GM19372 (cell line): ENCODE data around the gene GIGYF2.

Experiments
- ATAC-seq: cut with Tn5 transposase; IDR thresholded peaks from one replicate; pipeline ENCODE4 v1.9.1; 2021; ENCODE audit warnings: mild to moderate bottlenecking, low read depth, moderate library complexity; ENCODE audit not compliant: unreplicated experiment

GIGYF2 gene

DNA sequence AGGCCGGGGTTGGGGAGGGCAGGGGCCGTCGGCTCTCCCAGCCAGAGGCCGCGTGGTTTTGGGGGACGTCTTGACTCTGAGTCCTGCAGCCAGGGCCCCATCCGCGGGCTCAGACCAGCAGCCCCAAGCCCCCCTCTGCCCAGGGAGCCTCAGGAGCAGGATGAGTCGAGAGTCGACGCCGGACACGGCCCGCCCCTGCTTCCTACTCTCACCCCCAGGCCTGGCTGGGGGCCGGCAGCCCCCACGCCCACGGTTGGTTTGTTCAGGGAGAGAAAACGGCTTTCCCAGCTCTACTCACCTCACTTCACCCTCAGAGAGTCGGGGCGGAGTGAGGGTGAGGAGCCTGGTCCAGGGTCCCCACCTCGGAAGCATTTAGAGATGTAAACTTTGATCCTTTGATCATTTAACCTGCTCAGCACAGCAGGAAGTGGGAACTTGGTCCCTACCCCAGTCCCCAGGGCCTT lies 179.9 kb downstream of the GIGYF2 start:
- no peak for ATAC-seq

GRCh38 chr2:232877940-232878511 lies 180.9 kb downstream of the GIGYF2 start:
- ATAC-seq = no peak

GRCh38 chr2:232878855-232879617 lies 181.9 kb downstream of the GIGYF2 start:
- no peak for ATAC-seq

GRCh38 chr2:232879618-232880494 lies 182.7 kb downstream of the GIGYF2 start:
- no peak for ATAC-seq

GRCh38 chr2:232880764-232881351 lies 183.7 kb downstream of the GIGYF2 start:
- ATAC-seq = no peak

GRCh38 chr2:232882085-232882484 lies 185.0 kb downstream of the GIGYF2 start:
- ATAC-seq = no peak

DNA sequence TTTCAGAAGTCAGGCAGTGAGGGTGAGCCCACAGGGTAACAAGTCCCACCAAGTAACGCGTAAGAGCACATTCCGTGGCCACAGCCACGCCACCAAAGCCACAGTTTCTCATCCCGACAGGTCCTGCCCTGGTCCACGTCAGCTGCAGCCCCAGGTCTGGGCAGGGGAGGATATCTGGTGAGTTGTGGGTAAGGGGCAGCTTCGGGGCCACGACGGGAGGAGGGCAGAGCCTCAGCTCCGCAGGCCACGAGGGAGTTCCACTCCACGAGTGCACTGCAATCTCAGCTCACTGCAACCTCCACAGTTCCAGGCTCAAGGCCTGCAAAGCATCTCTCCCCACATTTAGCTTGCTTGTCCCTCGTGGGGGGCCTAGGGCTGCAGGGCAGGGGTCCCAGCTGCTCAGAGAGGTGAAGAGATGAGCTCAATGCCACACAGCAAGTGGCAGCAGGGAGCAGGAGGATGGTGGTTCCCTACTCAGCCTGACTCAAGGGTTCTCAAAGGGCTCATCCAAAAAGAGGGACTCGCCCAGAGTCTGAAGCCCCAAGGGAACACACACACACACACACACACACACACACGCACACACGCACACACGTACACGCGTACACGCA lies 185.5 kb downstream of the GIGYF2 start:
- no peak for ATAC-seq

DNA sequence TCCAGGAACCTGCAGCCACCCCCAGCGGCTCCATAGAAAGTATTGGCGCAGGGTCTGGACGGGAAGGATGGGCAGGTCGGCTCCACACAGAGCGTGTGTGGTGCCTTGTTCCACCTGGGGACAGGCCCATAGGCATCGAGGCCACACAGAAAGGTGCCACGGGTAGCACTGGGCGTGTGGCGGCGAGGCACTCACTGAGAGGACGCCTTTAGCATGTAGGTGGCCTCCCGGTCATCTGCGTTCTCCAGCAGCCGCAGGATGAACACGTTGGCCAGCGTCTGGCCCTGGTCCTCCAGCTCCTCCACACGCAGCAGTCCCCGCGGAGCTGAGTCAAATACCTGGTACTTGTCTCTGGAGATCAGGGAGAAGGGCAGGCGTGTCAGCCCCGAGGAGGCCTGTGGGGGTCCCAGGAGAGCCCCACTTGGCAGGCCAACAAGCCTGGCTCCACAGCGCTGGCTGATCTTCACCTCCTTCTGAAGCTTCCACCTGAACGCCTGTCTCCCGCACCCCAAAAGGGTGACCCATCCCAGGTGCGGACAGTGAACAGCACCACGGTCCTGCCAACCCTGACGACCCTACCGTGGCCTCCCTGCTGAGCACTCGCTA lies 186.1 kb downstream of the GIGYF2 start:
- ATAC-seq = no peak

- ATAC-seq = no peak
Observed at GRCh38 chr2:232884001-232884421, 186.9 kb downstream of the GIGYF2 start.

- ATAC-seq = no peak
Observed at GRCh38 chr2:232884549-232885263, 187.6 kb downstream of the GIGYF2 start.

GRCh38 chr2:232885264-232885961 lies 188.3 kb downstream of the GIGYF2 start:
- ATAC-seq = no peak

GRCh38 chr2:232886176-232886575 lies 189.0 kb downstream of the GIGYF2 start:
- ATAC-seq = no peak

- no peak for ATAC-seq
Observed at GRCh38 chr2:232886632-232887031, 189.5 kb downstream of the GIGYF2 start.

- no peak for ATAC-seq
Observed at GRCh38 chr2:232887171-232887850, 190.2 kb downstream of the GIGYF2 start.

GRCh38 chr2:232888099-232888836 lies 191.1 kb downstream of the GIGYF2 start:
- no peak for ATAC-seq

DNA sequence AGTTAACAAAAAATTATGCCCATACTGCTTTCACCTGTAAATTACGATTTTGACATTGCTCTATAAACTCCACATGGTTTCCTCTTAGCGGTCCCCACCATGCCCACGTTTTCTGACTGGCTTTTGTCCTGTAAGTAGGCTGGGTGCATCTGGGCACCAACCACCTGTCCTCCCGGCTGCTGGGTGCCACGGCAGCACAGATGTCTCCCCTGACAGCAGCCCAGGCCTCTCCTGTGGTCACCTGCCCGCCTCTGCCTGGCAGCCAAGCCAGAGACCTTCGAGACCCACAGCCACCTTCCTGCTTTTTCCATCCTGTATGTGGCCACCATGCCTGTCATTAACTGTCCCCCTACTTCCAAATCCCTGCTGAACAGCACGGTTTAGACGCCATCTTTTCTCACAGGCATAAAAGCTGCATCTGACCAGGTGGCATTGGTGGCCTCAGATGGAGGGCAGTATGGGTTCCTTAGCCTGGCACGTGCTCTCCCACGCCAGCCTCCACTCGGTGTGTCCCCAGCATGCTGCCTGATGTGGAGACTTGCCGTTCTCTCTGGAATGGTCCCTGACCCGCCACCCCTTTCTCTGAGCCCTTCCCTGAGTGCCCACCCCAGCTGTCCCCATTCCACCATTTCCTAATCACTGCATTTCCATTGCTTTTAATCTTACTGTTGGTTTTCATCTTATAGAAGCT lies 191.9 kb downstream of the GIGYF2 start:
- no peak for ATAC-seq

GRCh38 chr2:232889876-232890401 lies 192.8 kb downstream of the GIGYF2 start:
- no peak for ATAC-seq
